ENCODE measurements around the gene PPP2R3A.

DNA sequence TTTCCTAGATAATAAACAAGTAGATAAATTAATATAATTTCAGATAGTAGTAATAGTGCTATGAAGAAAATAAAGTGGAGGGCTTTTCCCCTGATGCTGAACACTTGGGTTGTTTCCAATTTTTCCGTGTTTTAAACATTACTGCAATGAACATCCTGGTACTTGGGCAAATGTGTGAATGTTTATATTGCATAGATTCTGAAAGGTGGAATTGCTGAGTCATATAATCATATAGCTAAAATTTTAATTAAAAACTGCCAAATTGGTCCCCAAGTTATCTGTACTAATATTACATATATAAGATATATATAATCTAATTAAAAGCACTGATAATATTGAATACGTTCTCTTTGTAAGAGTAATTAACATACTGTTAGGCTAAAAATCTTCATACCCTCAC lies 10.0 kb downstream of the PPP2R3A start:
- TF ChIP-seq, protein P1, sequence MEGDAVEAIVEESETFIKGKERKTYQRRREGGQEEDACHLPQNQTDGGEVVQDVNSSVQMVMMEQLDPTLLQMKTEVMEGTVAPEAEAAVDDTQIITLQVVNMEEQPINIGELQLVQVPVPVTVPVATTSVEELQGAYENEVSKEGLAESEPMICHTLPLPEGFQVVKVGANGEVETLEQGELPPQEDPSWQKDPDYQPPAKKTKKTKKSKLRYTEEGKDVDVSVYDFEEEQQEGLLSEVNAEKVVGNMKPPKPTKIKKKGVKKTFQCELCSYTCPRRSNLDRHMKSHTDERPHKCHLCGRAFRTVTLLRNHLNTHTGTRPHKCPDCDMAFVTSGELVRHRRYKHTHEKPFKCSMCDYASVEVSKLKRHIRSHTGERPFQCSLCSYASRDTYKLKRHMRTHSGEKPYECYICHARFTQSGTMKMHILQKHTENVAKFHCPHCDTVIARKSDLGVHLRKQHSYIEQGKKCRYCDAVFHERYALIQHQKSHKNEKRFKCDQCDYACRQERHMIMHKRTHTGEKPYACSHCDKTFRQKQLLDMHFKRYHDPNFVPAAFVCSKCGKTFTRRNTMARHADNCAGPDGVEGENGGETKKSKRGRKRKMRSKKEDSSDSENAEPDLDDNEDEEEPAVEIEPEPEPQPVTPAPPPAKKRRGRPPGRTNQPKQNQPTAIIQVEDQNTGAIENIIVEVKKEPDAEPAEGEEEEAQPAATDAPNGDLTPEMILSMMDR (IDR thresholded peaks at IDR 0.05; ENCODE audit: low read depth, low read length), result no peak
- no peak for TF ChIP-seq POLR2A (IDR thresholded peaks at IDR 0.05; ENCODE audit: extremely low read depth, insufficient read length)
